Measurements from ENCODE around the gene RET. TPM values are rescaled to one million over a fixed set of nuclear protein-coding genes. Genes with fewer than 3 reads are reported as not detected.
A peak's percentile ranks its signal among the peaks of the same experiment; 100 is the strongest.
"Not testable (repeated sequence)": the region's sequence is repeated elsewhere in the genome, so short reads cannot be mapped to it uniquely, and the experiment has no call there.

The RET gene
- total RNA-seq, 1 donor from 2014 or later = 9.3 TPM

- no peak for DNase-seq
Observed at GRCh38 chr10:43078175-43078985, 1.5 kb downstream of the RET start.

GRCh38 chr10:43078986-43079273 lies 2.1 kb downstream of the RET start:
- DNase-seq = no peak

- DNase-seq = no peak
Observed at GRCh38 chr10:43079856-43080255, 3.0 kb downstream of the RET start.

DNA sequence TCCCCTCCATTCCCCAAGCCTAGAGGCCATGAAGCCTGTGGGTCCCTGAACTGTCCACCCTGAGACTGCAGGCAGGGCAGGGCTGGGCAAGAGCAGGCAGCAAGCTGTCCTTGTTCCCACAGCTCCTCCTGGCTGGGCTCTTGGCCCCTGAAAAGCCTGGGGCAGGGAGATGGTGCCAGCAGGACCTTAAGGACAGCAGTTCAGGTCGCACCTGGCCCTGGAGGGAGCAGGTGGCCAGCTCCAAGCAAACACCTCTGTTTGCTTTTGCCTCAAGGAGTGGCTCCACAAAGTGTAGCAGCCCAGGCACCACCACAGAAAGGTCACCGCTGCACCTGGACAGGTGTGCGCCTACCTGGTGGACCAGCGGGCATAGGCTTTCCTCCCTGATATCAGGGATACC lies 5.2 kb downstream of the RET start:
- no peak for DNase-seq

- DNase-seq = no peak
Observed at GRCh38 chr10:43082746-43083145, 5.9 kb downstream of the RET start.

GRCh38 chr10:43083764-43084163 lies 6.9 kb downstream of the RET start:
- DNase-seq = no peak

GRCh38 chr10:43084812-43085211 lies 7.9 kb downstream of the RET start:
- no peak for DNase-seq

DNA sequence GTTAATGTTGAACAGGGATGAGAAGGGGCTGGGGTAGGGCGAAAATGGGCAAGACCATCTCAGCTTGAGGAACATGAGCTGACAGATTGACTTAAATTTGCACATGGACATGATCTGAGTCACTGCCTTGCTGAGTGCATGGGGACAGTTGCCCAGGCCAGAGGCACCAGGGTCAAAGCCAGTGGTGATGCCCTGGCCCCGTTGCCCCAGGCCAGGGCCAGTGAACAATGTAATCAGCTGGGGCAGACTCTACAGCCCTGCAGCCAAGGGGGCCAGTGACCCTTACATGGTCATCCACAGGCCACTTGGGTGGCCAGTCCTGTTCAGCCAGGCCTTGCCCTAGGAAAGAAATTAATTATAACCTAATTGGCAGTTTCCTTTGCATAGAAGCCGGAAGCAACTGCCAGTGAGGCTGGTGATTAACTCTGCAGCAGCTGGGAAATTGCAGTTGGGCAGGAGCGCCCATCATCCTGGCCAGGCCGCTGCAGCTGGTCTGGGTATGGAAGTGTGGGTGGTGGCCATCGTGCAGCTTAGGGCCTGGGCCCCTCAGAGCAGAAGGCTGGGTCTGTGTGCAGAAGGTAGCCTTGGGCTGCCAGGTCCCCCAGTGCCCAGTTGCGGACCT lies 9.6 kb downstream of the RET start:
- no peak for DNase-seq

GRCh38 chr10:43089519-43089918 lies 12.7 kb downstream of the RET start:
- no peak for DNase-seq

DNA sequence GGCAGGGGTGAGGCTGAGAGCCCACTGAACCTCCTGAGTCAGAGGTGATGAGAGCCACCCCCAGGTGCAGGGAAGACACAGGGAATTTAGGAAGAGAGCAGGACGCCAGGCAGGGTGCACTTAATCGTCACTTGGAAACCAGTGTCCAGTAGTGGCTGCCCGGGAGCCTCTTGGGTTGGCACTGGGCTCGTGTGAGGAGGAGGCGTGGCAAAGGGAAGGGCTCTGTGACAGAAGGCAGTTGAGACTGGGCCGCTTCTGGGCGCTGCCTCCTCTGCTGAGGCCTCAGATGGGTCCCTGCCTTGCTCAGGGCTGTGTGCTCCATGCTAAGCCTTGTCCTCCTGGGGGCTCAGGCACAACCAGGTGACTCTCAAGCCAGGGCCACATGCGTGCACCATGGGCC lies 13.3 kb downstream of the RET start:
- no peak for DNase-seq

DNA sequence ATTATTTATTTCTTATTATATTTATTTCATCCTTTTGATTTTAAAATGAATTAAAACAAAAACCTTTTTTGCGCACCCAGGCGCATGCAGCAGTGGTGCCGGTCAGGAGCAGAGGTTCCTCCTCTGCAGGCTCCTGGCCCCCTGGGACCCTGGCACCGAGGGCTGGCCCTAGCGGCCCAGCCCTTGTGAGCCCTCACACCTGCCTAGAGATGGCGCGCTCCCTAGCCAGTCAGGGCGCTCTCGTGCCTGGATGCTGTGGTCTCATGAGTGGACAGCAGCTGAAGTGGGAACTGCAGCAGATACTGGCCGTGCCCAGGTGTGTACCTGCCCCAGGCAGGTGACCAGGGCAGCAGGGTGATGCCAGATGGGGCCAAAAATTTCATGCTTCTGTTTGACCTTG lies 13.8 kb downstream of the RET start:
- DNase-seq = no peak

- no peak for DNase-seq
Observed at GRCh38 chr10:43091846-43092245, 15.0 kb downstream of the RET start.

- DNase-seq = no peak
Observed at GRCh38 chr10:43093423-43094076, 16.7 kb downstream of the RET start.

GRCh38 chr10:43094085-43094484 lies 17.2 kb downstream of the RET start:
- DNase-seq = no peak

- not testable (repeated sequence) for DNase-seq
Observed at GRCh38 chr10:43099339-43099738, 22.5 kb downstream of the RET start.

GRCh38 chr10:43099928-43100327 lies 23.1 kb downstream of the RET start:
- peak; percentile 6 for DNase-seq

GRCh38 chr10:43100366-43100765 lies 23.5 kb downstream of the RET start:
- DNase-seq = no peak

DNA sequence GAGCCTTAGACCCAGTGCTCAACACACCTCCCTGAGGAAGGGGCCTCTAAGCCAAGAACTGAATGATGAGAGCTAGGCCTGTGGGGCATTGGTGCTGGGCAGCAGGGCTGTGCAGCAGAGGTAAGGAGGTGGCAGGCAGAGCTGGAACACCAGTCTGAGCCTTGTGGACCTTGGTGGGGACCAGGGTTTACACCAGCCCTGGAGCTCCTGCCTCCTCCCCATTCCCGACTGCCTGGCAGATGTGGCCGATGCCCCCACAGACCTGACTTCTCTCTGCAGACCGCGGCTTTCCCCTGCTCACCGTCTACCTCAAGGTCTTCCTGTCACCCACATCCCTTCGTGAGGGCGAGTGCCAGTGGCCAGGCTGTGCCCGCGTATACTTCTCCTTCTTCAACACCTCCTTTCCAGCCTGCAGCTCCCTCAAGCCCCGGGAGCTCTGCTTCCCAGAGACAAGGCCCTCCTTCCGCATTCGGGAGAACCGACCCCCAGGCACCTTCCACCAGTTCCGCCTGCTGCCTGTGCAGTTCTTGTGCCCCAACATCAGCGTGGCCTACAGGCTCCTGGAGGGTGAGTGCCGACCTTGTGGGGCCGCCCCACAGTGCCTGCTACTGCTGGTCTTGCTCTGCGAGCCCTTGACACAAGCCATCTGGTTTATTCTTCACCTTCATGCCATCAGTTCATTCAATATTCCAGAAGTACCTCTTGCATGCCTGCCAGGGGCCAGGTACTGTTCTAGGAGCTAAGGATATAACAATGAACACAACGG lies 25.4 kb downstream of the RET start:
- no peak for DNase-seq

GRCh38 chr10:43105102-43105955 lies 28.5 kb downstream of the RET start:
- DNase-seq = peak; percentile 42

DNA sequence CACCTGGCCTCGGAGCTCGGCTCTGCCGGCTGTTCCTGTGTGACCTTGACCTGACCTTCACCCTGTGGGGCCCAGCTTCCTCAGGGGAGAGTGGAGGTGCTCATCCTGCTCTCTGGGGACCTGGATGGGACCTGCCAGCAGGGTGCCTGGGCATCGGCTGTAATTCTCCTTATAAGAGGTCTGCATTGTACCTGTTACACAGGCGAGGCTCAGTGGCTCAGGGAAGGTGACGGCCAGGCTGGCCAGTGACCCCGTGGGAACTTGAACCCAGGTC lies 29.0 kb downstream of the RET start:
- DNase-seq = no peak

GRCh38 chr10:43106256-43107091 lies 29.6 kb downstream of the RET start:
- no peak for DNase-seq
